Measurements from ENCODE around the gene VEZT.

Gene VEZT

DNA sequence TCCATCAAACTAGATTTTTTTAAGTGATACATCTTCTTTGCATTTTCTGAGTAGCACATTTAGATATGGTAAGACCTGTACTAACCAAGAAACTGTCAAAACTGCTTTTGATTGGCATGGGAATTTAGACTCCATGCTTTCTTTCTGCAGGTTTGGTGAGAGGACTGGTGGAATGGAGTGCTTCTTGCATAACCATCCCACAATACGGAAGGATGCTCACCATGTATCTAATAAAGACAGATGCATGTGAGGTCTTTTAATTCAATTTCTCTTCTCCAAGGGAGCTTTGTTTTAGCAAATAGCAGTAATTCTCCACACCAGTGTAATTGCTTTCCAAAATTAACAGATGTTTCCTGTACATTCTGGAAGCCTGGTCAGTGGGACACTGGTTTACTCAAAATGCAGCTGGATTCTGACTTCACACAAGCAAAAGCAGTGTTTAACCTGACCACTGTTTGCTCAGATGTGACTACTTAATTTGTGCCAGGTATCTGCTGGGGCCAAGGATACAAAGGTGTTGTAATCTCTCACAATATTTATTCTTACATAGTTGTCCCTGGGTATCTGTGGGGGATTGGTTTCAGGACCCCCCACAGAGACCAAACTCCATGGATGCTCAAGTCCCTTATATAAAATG lies 26.4 kb upstream of the VEZT start:
- TF ChIP-seq, protein P1, sequence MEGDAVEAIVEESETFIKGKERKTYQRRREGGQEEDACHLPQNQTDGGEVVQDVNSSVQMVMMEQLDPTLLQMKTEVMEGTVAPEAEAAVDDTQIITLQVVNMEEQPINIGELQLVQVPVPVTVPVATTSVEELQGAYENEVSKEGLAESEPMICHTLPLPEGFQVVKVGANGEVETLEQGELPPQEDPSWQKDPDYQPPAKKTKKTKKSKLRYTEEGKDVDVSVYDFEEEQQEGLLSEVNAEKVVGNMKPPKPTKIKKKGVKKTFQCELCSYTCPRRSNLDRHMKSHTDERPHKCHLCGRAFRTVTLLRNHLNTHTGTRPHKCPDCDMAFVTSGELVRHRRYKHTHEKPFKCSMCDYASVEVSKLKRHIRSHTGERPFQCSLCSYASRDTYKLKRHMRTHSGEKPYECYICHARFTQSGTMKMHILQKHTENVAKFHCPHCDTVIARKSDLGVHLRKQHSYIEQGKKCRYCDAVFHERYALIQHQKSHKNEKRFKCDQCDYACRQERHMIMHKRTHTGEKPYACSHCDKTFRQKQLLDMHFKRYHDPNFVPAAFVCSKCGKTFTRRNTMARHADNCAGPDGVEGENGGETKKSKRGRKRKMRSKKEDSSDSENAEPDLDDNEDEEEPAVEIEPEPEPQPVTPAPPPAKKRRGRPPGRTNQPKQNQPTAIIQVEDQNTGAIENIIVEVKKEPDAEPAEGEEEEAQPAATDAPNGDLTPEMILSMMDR (IDR thresholded peaks at IDR 0.05), result no peak

DNA sequence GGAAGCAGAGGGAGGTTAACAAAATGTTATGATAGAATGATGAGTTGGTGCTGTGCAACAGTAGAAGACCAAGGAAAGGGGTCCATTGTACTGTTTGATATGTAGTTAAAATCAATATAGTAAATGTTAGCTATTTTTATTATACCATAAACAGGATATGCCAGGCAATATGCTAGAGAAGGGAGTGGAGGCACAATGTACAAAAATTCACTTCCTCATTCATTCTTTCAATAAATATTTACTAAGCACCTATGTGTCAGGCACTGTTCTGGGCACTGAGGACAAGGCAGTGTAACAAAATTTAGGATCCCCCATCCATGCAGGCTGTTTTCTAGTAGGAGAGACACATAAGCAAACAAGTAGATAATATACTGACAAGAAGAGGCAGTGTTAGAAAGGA lies 25.3 kb upstream of the VEZT start:
- TF ChIP-seq, protein P1 (IDR thresholded peaks at IDR 0.05), result no peak

DNA sequence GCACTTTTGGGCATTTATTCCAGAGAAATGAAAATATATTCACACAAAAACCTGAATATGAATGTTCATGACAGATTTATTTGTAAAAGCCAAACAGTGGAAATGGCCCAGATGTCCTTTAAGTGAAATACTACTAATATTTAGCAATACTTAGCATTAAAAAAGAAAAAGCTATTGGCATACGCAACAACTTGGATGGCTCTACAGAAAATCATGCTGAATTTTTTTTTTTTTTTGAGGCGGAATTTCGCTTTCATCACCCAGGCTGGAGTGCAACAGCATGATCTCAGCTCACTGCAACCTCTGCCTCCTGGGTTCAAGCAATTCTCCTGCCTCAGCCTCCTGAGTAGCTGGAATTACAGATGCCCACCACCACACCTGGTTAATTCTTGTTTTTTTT lies 24.5 kb upstream of the VEZT start:
- TF ChIP-seq, protein P1 (IDR thresholded peaks at IDR 0.05), result no peak

DNA sequence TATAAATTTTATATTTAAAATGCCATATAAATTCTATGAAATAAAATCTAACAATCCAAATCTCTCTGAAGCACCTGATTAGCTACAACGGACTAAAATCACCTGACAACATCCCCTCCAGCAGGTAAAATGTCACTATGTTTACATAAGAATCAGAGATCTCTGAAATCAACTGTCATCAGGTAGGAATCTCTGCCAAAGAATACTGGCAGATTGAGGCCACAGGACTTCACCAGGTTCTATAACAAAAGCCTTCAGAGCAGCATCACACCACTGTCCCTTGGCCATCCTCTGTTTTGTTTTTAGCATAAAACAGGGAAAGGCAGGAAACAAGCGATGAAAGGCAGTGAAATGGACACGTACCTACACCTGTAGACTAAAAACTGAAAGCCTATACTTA lies 22.5 kb upstream of the VEZT start:
- TF ChIP-seq, protein P1 (IDR thresholded peaks at IDR 0.05), result no peak

DNA sequence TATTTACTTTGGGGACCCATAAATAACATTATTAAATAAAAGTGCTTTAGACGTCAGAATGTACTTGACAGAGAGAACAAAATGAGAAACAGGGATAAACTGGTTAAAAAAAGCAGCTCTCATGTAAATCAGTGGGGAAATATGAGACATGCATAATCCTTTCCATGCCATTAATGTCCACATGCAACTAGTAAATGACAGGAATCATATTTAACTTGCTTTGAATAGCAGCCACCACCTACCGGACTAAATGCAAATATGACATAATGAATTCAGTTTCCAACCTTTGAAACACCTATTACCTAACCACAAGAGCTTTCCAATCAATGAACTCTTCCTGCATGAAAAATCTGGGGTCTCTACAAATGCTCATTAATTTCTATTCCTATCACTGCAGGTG lies 20.0 kb upstream of the VEZT start:
- TF ChIP-seq, protein P1 (IDR thresholded peaks at IDR 0.05), result no peak

DNA sequence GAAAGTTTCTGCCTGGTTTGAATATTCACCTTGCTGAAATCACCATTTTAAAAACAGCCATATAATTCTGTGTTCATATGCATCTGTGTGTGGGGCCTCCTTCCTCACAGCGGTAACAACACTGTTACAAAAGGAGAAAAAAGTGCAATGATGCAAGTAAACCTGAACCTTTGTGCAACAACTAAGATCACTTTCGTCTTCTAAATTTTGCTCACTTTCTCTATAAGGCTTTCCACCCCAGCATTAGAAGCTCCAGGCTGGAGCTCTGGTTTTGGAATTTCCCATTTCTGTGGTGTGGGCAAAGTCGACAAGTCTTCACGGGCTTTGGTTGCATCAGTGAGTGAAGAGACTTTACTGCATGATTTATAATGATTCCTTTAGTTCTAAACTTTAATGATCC lies 18.7 kb upstream of the VEZT start:
- TF ChIP-seq, protein P1 (IDR thresholded peaks at IDR 0.05), result no peak

DNA sequence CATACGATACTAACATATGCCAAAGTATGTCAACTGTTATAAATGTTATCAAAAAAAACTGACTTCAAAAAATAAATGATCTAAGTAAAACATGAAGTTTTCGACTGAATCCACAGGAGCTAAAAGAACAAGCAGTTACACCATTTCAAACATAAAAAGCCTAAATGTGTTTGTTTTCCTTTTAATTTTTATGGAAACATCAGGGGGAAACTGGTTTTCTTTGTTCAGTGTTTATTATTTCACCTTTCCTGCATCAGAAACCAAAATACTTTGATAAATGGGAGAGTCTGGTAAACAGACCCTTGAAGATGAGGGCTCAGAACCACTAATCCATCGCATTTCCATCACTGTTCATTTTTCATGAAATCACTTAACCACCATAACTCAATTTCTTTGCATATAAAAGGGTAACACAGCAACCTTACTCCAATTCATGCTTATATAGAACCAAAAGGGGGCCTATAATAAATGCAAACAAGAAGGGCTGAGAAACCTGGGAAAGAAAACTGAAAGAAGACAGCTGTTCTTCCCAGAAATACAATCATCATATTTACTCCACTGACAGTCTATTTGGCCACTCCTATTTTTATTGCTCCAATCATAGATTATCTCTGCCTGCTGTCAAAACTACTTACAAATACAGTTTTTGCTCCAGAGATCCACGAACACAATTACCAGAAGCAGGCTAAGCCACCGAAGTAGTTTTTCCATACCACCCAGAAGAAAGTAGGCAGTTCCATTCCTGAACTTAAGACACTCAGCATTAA lies 17.3 kb upstream of the VEZT start:
- TF ChIP-seq, protein P1 (IDR thresholded peaks at IDR 0.05), result no peak

Data from LNCAP (cell line).